Measurements from ENCODE around the gene LRP1B. TPM values are rescaled to one million over a fixed set of nuclear protein-coding genes. Genes with fewer than 3 reads are reported as not detected.

Gene LRP1B
- total and polyA plus RNA-seq, 4 donors: 0.01 to 0.84 (median 0.17) TPM

- no peak for TF ChIP-seq REST (IDR thresholded peaks at IDR 0.05)
- TF ChIP-seq ATF3 (IDR thresholded peaks at IDR 0.05): no peak
- no peak for TF ChIP-seq HNF4G (IDR thresholded peaks at IDR 0.05)
- no peak for TF ChIP-seq RXRA (IDR thresholded peaks at IDR 0.05)
These were observed 1491.2 kb downstream of the LRP1B start (continued) for GRCh38 chr2:140639628-140640027.

- no peak overlapping the region for H3K9ac ChIP-seq (ENCODE audit: low read depth in 1 of 2, low read length in 2 of 2)
- no peak for DNase-seq (ENCODE audit: low spot score)
- TF ChIP-seq TAF1 (conservative IDR thresholded peaks at IDR 0.05) (no peak), GABPA (IDR thresholded peaks at IDR 0.05 in 1 of 2, conservative IDR thresholded peaks at IDR 0.05 in 1 of 2) (no peak), YY1 (IDR thresholded peaks at IDR 0.05) (no peak), RXRA (IDR thresholded peaks at IDR 0.05) (no peak), HNF4A (conservative IDR thresholded peaks at IDR 0.05) (no peak), JUND (IDR thresholded peaks at IDR 0.05) (no peak), CTCF (IDR thresholded peaks at IDR 0.05; ENCODE audit: low read depth, low read length, missing input control) (no peak), RAD21 (IDR thresholded peaks at IDR 0.05) (no peak), NR2F2 (IDR thresholded peaks at IDR 0.05) (no peak), ZBTB33 (IDR thresholded peaks at IDR 0.05) (no peak), SP1 (IDR thresholded peaks at IDR 0.05) (no peak), FOXA2 (IDR thresholded peaks at IDR 0.05) (no peak), ATF3 (IDR thresholded peaks at IDR 0.05) (no peak), HNF4G (IDR thresholded peaks at IDR 0.05) (no peak)
- no peaks in the 10 kb centered on the region for H3K9me3 ChIP-seq (ENCODE audit: control insufficient read depth in 4 of 4, low read length in 3 of 4)
- no peaks in the 10 kb centered on the region for H3K27me3 ChIP-seq (ENCODE audit: control insufficient read depth in 4 of 4, insufficient read depth in 4 of 4, low read length in 3 of 4)
- no peak overlapping the region for H3K4me3 ChIP-seq (ENCODE audit: low read depth in 1 of 3, low read length in 3 of 3)
- no peaks in the 10 kb centered on the region for H3K36me3 ChIP-seq (ENCODE audit: control insufficient read depth in 4 of 4, insufficient read depth in 3 of 4, low read depth in 1 of 4, low read length in 3 of 4)
- H3K27ac ChIP-seq (ENCODE audit: low read depth in 1 of 2, low read length in 2 of 2): no peak overlapping the region
- no peaks in the 10 kb centered on the region for H3K4me1 ChIP-seq (ENCODE audit: control insufficient read depth in 4 of 4, insufficient read depth in 4 of 4, low read length in 3 of 4)
- WGBS: 70% methylated on average over 4 of the region's 4 CpGs
These were observed 1500.3 kb downstream of the LRP1B start for GRCh38 chr2:140630557-140630956.
